Endothelial cell of umbilical vein (primary cell): ENCODE measurements around the gene FRMD4A. TPM values are rescaled to one million over a fixed set of nuclear protein-coding genes. Genes with fewer than 3 reads are reported as not detected.

Experiments used
- BruUV-seq: library from RNA; stranded (reverse); fragments of 400-500 nt; replicated peaks from 2 replicates; lab custom pipeline; 2021; lab: Mats Ljungman, UMichigan
- CTCF ChIA-PET: fragments of 300-600, 350-600 bp; sonication (Branson Sonifier 250); formaldehyde crosslinking; loops from one replicate; lab custom pipeline; 2021; ENCODE audit warnings: antibody characterized with exemption, inconsistent platforms; lab: Charles Lee
- POLR2A ChIA-PET: fragments of 300-600, 350-600 bp; sonication (Branson Sonifier 250); formaldehyde crosslinking; loops from one replicate; lab custom pipeline; 2021; ENCODE audit warnings: antibody characterized with exemption, inconsistent platforms; lab: Charles Lee
- DNase-seq: peaks from one replicate; pipeline ENCODE4 v3.0.0-alpha.2; 2011; ENCODE audit warnings: low read depth, low spot score
- FAIRE-seq: peaks from 2 replicates; lab custom pipeline; 2011; peaks lifted over from hg19 to GRCh38; lab: Jason Lieb, UNC
- H2AFZ ChIP-seq: 2 replicates; pipeline ENCODE4 v1.6.0; 2012; ENCODE audit warnings: low read depth, low read length, control low read depth, inconsistent platforms
- H3K27ac ChIP-seq: 2 replicates; pipeline ENCODE4 v1.5.1; 2011; ENCODE audit warnings: low read depth, mild to moderate bottlenecking, control low read depth, low read length, moderate library complexity; ENCODE audit not compliant: insufficient read depth
- H3K27me3 ChIP-seq, 2 experiments: 2 replicates each; pipeline versions ENCODE4 v1.6.0 to v1.6.1; 2011; ENCODE audit warnings: low read length in 2 of 2, mixed read lengths in 1 of 2; ENCODE audit not compliant: control insufficient read depth in 2 of 2, insufficient read depth in 2 of 2
- H3K36me3 ChIP-seq, 2 experiments: 2 replicates in 1 of 2; 3 replicates in 1 of 2; pipeline ENCODE4 v1.5.1; 2011; ENCODE audit warnings: low read length in 2 of 2, mild to moderate bottlenecking in 1 of 2, moderate library complexity in 1 of 2; ENCODE audit not compliant: control insufficient read depth in 2 of 2, insufficient read depth in 2 of 2; ENCODE audit errors: extremely low read depth in 1 of 2
- H3K4me1 ChIP-seq: 3 replicates; pipeline ENCODE4 v1.5.1; 2011; ENCODE audit warnings: mild to moderate bottlenecking, low read length; ENCODE audit not compliant: control insufficient read depth, insufficient read depth; ENCODE audit errors: extremely low read depth
- H3K4me2 ChIP-seq: 2 replicates; pipeline ENCODE4 v1.6.1; 2011; ENCODE audit warnings: low read length, control low read depth, mixed read lengths; ENCODE audit not compliant: insufficient read depth
- H3K4me3 ChIP-seq, 3 experiments: fragments of 200-600 bp in 1 of 3; sonication (generic), shearing (Covaris generic) in 1 of 3; replicated peaks in 1 of 3; 2 replicates each; pipeline ENCODE4 v1.5.1; 2011 to 2016; ENCODE audit warnings: control low read depth in 3 of 3, low read length in 3 of 3, mild to moderate bottlenecking in 2 of 3, inconsistent platforms in 1 of 3, low read depth in 1 of 3, moderate library complexity in 1 of 3; ENCODE audit not compliant: insufficient read depth in 1 of 3
- H3K79me2 ChIP-seq: 2 replicates; pipeline ENCODE4 v1.6.0; 2012; ENCODE audit warnings: low read length, inconsistent platforms; ENCODE audit not compliant: control insufficient read depth, insufficient read depth
- H3K9ac ChIP-seq: replicated peaks from 2 replicates; pipeline ENCODE3; 2011; ENCODE audit warnings: low read length, control low read depth; ENCODE audit not compliant: insufficient read depth; ENCODE audit errors: extremely low read depth
- H3K9me1 ChIP-seq: replicated peaks from 3 replicates; pipeline ENCODE4 v1.6.0; 2011; ENCODE audit warnings: mild to moderate bottlenecking, low read length; ENCODE audit not compliant: control insufficient read depth, insufficient read depth; ENCODE audit errors: extremely low read depth
- H3K9me3 ChIP-seq: replicated peaks from 2 replicates; pipeline ENCODE4 v1.5.1; 2012; ENCODE audit warnings: low read length, inconsistent platforms; ENCODE audit not compliant: control insufficient read depth, insufficient read depth
- H4K20me1 ChIP-seq: replicated peaks from 2 replicates; pipeline ENCODE3; 2011; ENCODE audit warnings: mild to moderate bottlenecking, low read length; ENCODE audit not compliant: control insufficient read depth, insufficient read depth; ENCODE audit errors: extremely low read depth
- CTCF ChIP-seq, 2 donors: IDR thresholded peaks; 1 replicate in 1 of 2; 2 replicates in 1 of 2; pipeline ENCODE4 v1.5.1; 2011; ENCODE audit warnings: low read length in 2 of 2, mild to moderate bottlenecking in 2 of 2, moderate library complexity in 2 of 2, control low read depth in 1 of 2, inconsistent platforms in 1 of 2, low read depth in 1 of 2; ENCODE audit not compliant: insufficient read depth in 1 of 2; ENCODE audit errors: extremely low read depth in 1 of 2
- EZH2 ChIP-seq: IDR thresholded peaks from 2 replicates; pipeline ENCODE4 v1.6.1; 2012; ENCODE audit warnings: borderline replicate concordance, low read depth, mild to moderate bottlenecking, moderate library complexity, low read length, inconsistent platforms; ENCODE audit not compliant: severe bottlenecking
- FOS ChIP-seq: IDR thresholded peaks from 2 replicates; pipeline ENCODE4 v1.6.1; 2011; ENCODE audit warnings: mild to moderate bottlenecking, low read length, moderate library complexity, borderline replicate concordance; ENCODE audit not compliant: insufficient read depth
- JUN ChIP-seq: IDR thresholded peaks from 2 replicates; pipeline ENCODE4 v1.6.1; 2011; ENCODE audit warnings: borderline replicate concordance, low read depth; ENCODE audit not compliant: insufficient read length, insufficient read depth
- POLR2A ChIP-seq: IDR thresholded peaks from 2 replicates; pipeline ENCODE4 v1.6.1; 2012; ENCODE audit warnings: low read depth, mild to moderate bottlenecking, control low read depth, low read length
- POLR2AphosphoS5 ChIP-seq: IDR thresholded peaks from 2 replicates; pipeline ENCODE4 v1.6.1; 2012; ENCODE audit warnings: low read depth, mild to moderate bottlenecking, control low read depth, low read length, moderate library complexity; ENCODE audit not compliant: insufficient read depth
- dilution Hi-C: fragments of 300-500 bp; cut with MboI; formaldehyde crosslinking; loops from one replicate; pipeline ENCODE4 v1.15.0; 2019; ENCODE audit warnings: low sequenced_read_pairs; ENCODE audit not compliant: extremely low pct_ligation_motif_present
- intact Hi-C: fragments of 100-400 bp; cut with micrococcal nuclease; formaldehyde crosslinking; loops from one replicate; pipeline ENCODE4 v1.10.0; 2022
- polyA plus RNA-seq, 4 experiments: library from polyadenylated mRNA; depleted of rRNA in 3 of 4; stranded (reverse) in 3 of 4; unstranded in 1 of 4; fragments of >200 nt; gene quantifications; 2 replicates each; pipeline versions ENCODE4 v1.2.1 to v1.2.3, GENCODE V29; 2011 to 2012; ENCODE audit warnings: missing spikeins in 1 of 4
- total RNA-seq: library from RNA; stranded (reverse); gene quantifications from 2 replicates; pipeline ENCODE4 v1.2.3, GENCODE V29; 2021
- TF ChIP-seq, protein P1 (sequence below): IDR thresholded peaks from 2 replicates; pipeline ENCODE4 v1.6.1; 2011; ENCODE audit not compliant: insufficient read depth, insufficient read length

FRMD4A gene
- total and polyA plus RNA-seq, 2 donors (not counting 3 experiments of a cell fraction or from before 2014, with no cell fraction given), result 123 to 148 TPM

DNA sequence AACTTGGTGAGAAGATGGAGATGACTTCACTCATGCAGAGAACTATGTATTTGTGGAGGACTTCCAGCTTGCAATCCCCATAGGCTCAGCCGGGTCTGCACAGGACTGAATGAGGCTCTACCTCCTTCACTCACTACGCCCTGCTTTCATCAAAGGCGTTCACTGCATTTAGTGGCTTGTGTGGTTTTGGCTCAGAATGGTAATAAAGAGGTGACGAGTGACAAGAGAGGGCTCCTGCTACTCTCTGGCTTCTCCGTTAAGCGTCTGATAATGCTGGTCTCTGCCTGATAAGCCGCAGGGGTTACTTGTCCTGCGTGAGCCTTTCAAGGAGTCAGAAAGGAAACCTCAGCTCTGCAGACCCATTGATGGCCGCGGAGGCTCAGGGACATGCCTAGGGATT lies 400.6 kb downstream of the FRMD4A start:
- no peak for TF ChIP-seq POLR2A
- intact Hi-C loops (no loop called here), dilution Hi-C loops (no loop called here)
- H3K36me3 ChIP-seq, result no peaks in the 10 kb centered on the region
- H3K79me2 ChIP-seq, result no peaks in the 10 kb centered on the region
- no peaks in the 10 kb centered on the region for H4K20me1 ChIP-seq
- H3K4me3 ChIP-seq, result no peak overlapping the region
- H3K9ac ChIP-seq, result no peak overlapping the region
- H2AFZ ChIP-seq, result no peak overlapping the region
- no peaks in the 10 kb centered on the region for H3K9me3 ChIP-seq
- DNase-seq (no peak), FAIRE-seq (no peak)
- BruUV-seq, result no TSS peak
- ChIA-PET POLR2A (no interaction called here), CTCF (no interaction called here)
- no peaks in the 10 kb centered on the region for H3K9me1 ChIP-seq
- no peak overlapping the region for H3K4me2 ChIP-seq
- H3K27me3 ChIP-seq, result no peaks in the 10 kb centered on the region
- peaks cover 6% of the 10 kb centered on the region for H3K4me1 ChIP-seq
- H3K27ac ChIP-seq, result no peak overlapping the region

DNA sequence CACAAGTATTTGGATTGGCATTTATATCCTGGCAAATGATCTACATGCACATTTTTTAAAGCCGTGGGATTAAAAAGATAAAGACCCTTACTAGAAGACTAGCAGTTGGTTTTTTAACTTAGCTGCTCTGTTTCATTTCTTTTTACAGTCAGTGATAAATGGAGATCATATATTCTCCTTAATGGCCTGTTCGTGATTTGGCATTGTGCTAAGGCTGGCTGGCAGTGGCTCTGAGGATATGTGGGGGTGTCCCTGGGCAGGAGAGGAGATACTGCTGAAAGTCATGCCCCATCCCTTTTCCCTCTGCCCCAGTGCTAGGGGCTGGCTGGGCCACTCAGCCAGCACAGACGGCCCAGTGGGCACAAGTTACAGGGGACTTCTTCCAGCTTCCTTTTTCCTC lies 402.3 kb downstream of the FRMD4A start:
- Histone ChIP-seq H2AFZ (peak overlapping the region; percentile 35), H3K9ac (no peak overlapping the region), H4K20me1 (no peaks in the 10 kb centered on the region), H3K27ac (no peak overlapping the region), H3K4me2 (no peak overlapping the region), H3K9me3 (no peaks in the 10 kb centered on the region), H3K36me3 (no peaks in the 10 kb centered on the region), H3K79me2 (no peaks in the 10 kb centered on the region), H3K27me3 (no peaks in the 10 kb centered on the region), H3K4me3 (no peak overlapping the region), H3K4me1 (peaks cover 22% of the 10 kb centered on the region), H3K9me1 (no peaks in the 10 kb centered on the region)
- TF ChIP-seq FOS (no peak), EZH2 (no peak), POLR2AphosphoS5 (no peak), JUN (no peak), CTCF (IDR thresholded peaks at IDR 0.05; ENCODE audit: extremely low read depth in 1 of 2, insufficient read depth in 1 of 2, low read depth in 1 of 2, low read length in 2 of 2) (no peak)
- TF ChIP-seq, protein P1, sequence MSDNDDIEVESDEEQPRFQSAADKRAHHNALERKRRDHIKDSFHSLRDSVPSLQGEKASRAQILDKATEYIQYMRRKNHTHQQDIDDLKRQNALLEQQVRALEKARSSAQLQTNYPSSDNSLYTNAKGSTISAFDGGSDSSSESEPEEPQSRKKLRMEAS, result no peak
- dilution Hi-C loops (no loop called here), intact Hi-C loops (no loop called here)
- FAIRE-seq, result no peak
- CTCF ChIA-PET, result interaction anchor here (1.6 kb wide), 1 partner anchor 14 kb away, joined by 6 read pairs; no protein-coding TSS in a partner anchor
- no peak for DNase-seq
- POLR2A ChIA-PET, result no interaction called here
- no TSS peak for BruUV-seq
